HG03439 (cell line): ENCODE measurements around the gene RNF214.

Experiments
- ATAC-seq: cut with Tn5 transposase; IDR thresholded peaks from one replicate; pipeline ENCODE4 v1.9.1; 2021; ENCODE audit warnings: mild to moderate bottlenecking, moderate library complexity; ENCODE audit not compliant: unreplicated experiment

The RNF214 gene

DNA sequence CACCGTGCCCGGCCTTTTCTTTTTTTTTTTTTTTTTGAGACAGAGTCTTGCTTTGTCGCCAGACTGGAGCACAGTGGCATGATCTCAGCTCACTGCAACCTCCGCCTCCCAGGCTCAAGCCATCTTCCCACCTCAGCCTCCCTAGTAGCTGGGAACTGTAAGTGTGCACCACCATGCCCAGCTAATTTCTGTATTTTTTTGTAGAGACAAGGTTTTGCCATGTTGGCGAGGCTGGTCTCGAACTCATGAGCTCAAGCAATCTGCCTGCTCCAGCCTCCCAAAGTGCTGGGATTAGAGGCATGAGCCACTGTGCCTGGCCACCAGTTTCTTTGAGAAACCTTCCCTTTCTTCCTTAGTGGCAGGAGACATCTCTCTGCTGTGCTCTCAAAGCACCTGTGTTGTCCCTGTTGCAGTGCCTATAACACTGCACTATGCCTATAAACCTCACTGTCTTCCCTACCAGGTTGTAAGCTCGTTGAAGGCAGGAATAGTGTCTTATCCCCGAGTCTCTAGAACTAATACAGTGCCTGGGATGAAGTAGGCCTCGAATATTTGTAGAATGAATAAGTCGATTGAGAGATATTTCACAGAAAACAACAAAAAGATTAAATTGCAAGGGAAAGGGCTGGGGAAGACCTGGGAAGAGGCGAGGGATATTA, 19.6 kb upstream of the RNF214 start:
- ATAC-seq: no peak

DNA sequence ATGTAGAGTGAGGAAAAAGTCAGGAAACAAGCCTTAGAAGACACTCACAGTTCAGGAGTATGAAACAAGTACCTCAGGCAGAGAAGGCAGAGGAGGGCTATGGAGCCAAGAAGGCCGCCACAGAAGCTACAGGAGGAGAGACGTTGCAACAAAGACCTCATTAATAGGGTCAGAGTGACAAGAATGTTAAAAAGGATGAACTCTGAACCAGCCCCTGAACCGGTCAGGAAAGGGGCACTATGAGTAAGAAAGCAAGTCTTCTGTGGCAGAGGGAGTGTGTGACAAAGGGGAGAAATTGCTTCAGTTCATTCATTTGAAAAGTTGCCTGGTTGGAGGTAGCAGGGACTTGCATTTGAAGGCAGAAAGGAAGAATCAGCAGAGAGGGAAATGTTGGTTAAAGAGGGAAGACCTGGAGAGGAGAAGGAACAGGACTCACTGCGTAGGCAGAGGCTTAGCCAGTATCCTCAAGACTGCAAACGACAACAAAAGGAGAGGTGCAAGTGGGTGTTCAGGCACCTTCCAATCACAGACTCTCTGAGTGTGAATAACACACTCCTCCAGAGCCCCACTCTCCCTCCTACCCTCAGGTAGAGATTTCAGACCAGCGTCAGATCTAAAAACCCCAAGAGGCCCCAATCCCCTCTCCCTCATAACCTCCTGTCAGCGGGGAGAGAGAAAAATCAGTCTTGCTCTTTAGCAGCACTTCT, 17.9 kb upstream of the RNF214 start:
- ATAC-seq: no peak

DNA sequence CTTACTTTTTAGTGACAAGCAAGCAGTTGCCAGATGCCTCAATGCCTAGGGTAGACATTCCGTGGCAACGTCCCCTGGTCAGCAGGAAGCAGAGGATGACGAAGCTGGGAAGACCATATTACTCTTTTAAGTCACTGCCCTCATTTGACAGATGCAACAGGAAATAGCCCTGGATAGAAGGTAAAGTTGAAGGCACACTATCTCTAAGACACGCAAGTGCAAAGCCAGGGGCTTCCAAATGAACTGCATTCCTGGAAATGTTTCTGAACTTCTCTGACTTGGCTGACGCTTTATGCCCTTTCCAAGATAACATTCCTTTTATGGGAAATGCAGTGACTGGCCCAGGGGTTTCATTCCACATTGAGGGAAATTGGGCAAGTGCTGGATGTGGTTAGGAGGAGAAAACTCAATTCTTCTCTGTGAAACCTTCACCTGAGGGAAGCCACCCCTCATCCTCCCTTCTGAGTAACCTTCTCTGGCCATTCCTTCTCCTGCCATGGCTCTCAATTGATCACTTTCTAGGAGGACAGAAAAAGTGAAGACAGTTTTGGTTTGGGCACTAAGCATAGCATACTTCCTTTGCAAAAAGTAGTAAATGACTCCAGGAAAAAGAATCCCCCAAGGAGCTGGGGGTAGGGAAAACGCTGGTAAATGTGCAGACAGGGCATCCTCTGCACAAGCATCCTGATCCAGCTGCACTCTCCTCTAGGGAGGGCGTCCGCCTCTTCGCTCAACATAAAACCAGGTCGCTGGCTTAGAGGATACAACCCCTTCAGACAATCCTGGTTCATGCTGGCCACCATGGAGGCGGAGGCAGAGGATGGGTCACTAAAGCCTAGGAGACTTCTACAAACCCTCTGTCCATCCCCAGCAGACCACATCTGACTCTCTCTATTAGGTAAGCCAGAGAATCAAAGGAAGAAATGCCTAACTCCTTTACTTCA, 15.1 kb upstream of the RNF214 start:
- ATAC-seq: no peak

GRCh38 chr11:117218133-117218915, 14.1 kb upstream of the RNF214 start:
- no peak for ATAC-seq

DNA sequence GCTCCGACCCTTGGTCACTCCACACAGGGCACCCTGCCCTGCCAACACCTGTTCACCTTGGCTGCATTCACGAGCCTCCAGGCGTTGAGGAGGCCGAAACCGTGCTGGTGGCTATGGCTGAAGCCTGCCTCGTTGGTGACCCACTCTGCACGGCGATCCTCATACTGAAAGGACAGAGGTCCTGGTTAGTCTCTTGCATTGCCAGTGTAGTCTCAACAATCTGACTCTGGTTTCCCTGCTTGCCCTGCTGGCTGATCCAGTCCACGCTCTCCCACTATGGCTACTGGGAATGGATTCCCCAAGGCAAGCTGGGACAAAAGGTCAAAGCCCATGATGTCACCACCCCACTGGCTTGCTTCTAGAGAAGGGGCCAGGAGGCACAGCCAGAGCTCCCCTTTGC, 13.5 kb upstream of the RNF214 start:
- no peak for ATAC-seq

GRCh38 chr11:117219455-117219854, 13.0 kb upstream of the RNF214 start:
- ATAC-seq: no peak

- ATAC-seq: no peak
Observed at GRCh38 chr11:117219995-117220394, 12.5 kb upstream of the RNF214 start.

- ATAC-seq: no peak
Observed at GRCh38 chr11:117220568-117220967, 11.9 kb upstream of the RNF214 start.

DNA sequence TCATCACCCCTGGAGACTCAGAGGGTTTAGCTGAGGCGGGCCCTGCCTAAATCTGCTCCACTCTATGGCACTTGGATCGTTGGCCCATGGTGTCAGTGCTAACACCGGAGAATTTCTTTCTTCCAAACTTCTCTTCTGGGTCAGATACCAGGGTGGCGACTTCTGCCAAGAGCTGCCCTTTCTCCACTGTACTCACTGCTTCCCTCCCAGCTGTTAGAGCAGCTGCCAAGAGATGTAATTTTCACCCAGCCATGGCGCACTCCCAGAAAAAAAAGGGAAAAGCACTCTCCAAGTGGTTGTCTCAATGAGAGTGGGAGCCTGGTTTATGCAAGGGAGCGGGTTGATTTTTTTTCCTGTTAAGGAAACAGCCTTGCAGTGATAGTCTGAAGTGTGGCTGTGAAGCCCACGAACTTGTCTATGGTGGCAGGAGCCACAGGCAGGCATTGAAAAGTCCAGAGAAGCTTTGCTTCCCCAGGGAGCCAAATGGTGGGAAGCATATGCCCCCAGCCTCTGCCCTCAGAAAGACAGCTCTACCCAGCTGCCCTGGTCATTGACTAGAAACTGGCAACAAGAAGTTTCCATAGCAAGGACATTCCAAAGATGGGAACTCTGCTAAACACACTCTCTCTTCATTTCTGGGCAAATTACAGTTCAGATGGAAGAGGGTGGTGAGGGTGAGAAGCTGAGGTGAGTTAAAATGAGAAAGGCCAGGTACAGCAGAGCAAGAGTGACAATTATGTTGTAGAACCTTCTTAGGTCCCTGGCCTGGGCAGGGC, 11.3 kb upstream of the RNF214 start:
- ATAC-seq: no peak

DNA sequence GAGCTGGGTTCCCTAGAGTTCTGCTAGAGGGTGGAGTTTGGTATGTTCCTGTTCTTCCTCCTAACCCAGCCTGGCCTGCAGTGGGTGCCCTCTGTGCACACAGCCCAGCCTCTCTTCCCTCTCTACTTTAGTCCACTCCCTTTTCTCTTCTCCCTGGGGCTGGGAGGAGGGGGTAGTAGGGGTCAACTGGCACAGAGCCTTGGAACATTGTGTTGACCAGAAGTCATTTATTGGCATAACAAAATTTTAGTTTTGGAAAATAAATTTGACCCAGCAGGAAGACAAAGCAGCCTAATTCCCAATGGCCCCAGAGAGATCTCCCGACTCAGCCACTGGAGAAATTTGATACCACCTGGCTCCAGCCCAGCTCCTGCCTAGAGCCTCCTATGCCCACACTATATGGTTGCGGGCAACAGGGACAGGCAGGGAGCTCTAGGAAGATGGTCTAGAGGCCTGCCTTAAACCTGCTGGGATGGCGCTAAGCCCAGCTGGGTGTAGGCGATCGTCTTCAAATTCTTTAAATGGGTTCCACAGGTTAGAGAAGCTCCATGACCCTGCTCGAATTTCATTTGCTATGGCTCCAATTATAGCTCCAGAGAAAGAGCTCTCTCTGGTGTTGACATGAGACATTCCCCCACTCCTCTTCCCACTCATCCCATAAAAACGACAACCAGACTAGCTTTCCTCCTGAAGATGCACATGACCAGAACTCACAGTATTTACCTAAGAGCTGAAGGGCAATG, 10.5 kb upstream of the RNF214 start:
- ATAC-seq: no peak

DNA sequence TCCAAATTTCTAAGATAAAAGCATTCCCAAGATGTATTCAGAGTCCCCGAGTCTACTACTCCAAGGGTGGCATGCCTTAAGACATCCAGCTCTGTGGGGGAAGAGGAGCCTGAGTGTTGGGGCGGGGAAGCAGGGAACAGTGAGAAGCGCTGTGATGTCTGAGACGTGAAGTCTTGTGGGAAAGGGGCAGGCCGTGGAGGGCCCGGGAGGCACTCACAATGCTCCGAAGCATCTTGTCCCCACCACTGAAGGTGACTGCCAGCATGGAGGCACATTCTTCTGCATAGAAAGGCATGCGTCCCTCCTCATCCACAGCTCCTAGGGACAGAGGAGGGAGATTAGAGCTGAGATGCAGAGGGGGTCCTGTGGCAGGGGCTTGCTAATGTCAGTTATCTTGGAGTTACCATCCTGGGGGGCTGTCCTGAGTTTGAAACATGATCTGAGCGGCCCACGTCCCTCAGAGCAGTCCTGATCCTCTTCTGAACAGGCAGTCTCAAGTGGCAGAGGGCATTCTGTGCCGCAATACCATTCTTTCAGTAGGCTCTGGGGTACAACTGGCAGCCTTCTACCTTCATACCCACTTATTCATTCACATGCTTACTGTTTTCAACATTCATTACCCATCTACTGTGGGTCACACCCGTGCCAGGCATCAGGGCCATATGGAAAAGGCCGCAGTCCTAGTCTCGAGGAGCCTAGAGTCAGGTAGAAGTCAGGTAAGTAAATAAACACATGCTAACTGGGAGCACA, 9.3 kb upstream of the RNF214 start:
- ATAC-seq: no peak

DNA sequence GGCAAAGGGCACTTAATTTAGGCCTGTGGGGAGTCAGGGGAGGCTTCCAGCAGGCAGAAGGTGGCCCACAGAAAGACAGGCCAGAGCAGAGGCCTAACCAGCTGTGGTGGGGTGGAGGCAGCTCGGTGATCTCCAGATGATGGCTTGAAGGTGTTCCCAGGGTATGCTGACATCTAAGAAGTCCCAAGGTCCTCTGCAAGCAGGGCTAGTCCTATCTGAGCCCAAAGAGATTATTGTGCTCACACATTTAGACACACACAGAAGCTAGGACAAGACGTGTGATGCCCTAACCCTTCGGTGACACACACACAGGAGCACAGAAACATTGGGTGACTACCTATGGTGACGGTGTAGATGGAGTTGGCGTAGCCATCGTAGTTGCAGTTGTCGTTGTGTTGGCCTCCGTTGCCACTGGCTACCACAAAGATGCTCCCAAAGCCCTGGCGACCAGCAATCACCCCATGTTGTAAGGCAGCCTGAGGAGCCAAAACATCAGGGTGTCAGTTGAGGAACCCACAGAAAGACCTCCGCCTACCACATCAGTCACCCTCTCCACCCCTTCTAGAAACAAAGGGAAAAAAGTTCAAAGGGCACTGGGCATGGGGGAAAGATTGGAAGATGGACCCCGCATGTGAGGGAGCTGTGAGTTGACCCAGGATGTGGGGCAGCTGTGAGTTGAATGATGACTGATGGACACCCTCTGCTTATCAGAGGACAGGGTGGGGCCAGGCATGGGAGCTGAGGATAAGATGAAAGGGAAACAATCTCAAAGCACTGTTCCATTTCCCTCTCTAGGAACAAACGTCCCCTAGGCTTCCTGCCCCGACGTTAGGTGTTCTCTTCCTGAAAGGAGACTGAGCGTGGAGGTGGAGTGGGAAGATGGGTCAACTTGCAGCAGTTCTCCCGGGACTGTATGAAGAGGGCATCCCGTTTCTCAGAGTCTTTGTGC, 8.5 kb upstream of the RNF214 start:
- ATAC-seq: no peak

DNA sequence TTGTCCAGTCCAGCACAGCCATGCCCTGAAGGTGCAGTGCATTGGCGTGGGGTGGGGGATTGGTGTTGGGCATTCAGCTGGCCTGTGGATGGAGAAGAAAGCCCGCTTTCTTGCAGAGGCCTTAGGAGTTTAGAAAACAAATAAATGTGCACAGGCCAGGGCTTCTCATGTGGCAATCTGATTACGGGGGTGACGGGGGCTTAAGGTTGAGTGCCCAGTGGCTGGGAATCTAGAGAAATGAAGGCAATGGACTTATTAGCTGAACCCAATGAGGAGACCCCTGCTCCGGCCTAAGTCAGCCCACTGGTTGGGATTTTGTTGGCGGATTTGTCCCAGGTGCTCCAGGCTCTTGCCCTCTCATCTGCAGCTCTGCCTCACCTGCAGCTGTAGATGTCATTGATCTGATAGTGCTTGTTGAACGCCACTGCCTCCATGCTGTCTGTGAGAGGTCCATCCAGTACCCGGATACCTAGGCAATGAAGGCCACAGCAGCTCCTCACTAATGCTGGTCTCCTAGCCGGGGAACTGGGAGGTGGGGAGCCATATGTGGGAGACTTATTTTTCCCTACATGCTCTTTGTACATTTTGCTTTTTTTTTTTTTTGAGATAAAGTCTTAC, 6.8 kb upstream of the RNF214 start:
- ATAC-seq: no peak

- ATAC-seq: no peak
Observed at GRCh38 chr11:117226388-117227385, 5.8 kb upstream of the RNF214 start.

DNA sequence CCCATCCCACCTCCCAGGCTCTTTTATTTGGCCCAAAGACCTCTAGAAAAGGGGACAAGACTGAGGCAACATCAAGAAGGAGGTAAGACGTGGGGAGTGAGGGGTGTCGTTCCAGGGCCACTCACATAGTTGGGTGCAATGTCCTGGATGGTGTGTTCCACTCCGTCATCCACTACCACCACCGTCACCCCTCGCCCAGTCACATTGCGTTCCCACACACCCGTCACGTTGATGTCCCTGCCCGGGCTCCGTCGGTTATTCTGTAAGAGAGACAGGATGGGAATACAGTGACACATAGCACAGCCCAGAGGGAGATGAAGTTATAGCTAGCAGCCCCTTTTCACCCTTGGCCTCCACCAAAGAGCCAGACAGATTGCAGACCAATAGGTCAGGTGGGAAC, 4.4 kb upstream of the RNF214 start:
- ATAC-seq: no peak

- no peak for ATAC-seq
Observed at GRCh38 chr11:117229411-117229810, 3.1 kb upstream of the RNF214 start.
